ENCODE measurements around the gene ULK1.

ULK1 gene

DNA sequence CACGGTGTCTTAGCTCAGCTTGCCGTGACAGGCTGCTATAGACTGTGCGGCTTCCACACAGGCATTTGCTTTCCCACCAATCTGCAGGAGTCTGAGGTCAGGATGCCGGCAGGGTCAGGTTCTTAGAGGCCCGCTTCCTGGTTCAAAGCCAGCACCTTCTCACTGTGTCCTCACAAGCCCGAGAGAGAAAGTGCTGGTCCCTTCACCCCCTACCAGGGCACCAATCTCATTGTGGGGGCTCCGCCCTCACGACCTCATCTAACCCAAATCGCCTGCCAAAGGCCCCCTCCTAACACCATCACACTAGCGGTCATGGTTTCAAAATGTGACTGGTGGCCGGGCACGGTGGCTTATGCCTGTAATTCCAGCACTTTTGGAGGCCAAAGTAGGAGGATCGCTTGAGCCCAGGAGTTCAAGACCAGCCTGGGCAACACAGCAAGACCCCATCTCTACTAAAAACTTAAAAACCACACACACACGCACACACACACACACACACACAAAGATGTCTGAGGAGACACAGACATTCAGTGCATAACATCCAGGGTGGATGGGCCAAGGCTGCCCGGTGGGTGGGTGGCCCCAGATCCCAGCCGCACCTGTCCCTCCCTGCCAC lies 39.5 kb upstream of the ULK1 start:
- H2AFZ ChIP-seq (ENCODE audit: low read length) = no peak overlapping the region
- no peak overlapping the region for H2BK5ac ChIP-seq (ENCODE audit: low read length)
- no peak for DNase-seq (ENCODE audit: low spot score)
- peak overlapping the region; percentile 21 for H3K9ac ChIP-seq (ENCODE audit: low read depth, low read length, poor library complexity)
- WGBS, 2 donors (ENCODE audit: extremely low coverage in 2 of 2, insufficient read length in 2 of 2, insufficient replicate concordance in 1 of 2) = no CpG with 5 or more reads among the region's 16 CpGs
- no peak overlapping the region for H3K4ac ChIP-seq (ENCODE audit: low read length)
- no peak overlapping the region for H3K4me2 ChIP-seq (ENCODE audit: insufficient read depth, low read length, poor library complexity, severe bottlenecking)
- H3K14ac ChIP-seq (ENCODE audit: low read length) = peak overlapping the region; percentile 82
- no peak overlapping the region for H4K91ac ChIP-seq (ENCODE audit: low read depth, low read length, poor library complexity)
- H3K23ac ChIP-seq (ENCODE audit: low read depth, low read length, poor library complexity) = peak overlapping the region; percentile 85
- peaks cover 0 to 3% of the 10 kb centered on the region in 2 donors for H3K4me1 ChIP-seq (ENCODE audit: control insufficient read depth in 2 of 2, insufficient read depth in 1 of 2, low read depth in 1 of 2, low read length in 2 of 2)
- no peak overlapping the region for H2BK120ac ChIP-seq (ENCODE audit: low read depth, low read length)
- H3K27ac ChIP-seq (replicated peaks; ENCODE audit: low read length) = no peak overlapping the region
- H3K36me3 ChIP-seq (replicated peaks in 1 of 2; ENCODE audit: control insufficient read depth in 2 of 2, insufficient read depth in 2 of 2, low read length in 2 of 2) = peaks cover 0 to 4% of the 10 kb centered on the region in 2 donors
- no peaks in the 10 kb centered on the region for H3K79me1 ChIP-seq (ENCODE audit: low read depth, low read length)
- peak overlapping the region; percentile 94 for H2AK5ac ChIP-seq (ENCODE audit: low read depth, low read length)
- no peak overlapping the region for H3K4me3 ChIP-seq (ENCODE audit: low read length in 2 of 2)
- no peaks in the 10 kb centered on the region for H3K27me3 ChIP-seq (ENCODE audit: control insufficient read depth in 3 of 3, insufficient read depth in 3 of 3, low read depth in 1 of 3, low read length in 3 of 3)
- peak overlapping the region; percentile 46 for H2BK12ac ChIP-seq (ENCODE audit: low read length)
- H2BK15ac ChIP-seq (ENCODE audit: low read length) = no peak overlapping the region
- H4K8ac ChIP-seq (ENCODE audit: low read depth, low read length) = no peak overlapping the region
- peak overlapping the region; percentile 71 for H3K18ac ChIP-seq (ENCODE audit: low read length)
- H3K9me3 ChIP-seq (replicated peaks in 1 of 2; ENCODE audit: control insufficient read depth in 2 of 2, insufficient read depth in 1 of 2, low read depth in 1 of 2, low read length in 2 of 2) = no peaks in the 10 kb centered on the region

DNA sequence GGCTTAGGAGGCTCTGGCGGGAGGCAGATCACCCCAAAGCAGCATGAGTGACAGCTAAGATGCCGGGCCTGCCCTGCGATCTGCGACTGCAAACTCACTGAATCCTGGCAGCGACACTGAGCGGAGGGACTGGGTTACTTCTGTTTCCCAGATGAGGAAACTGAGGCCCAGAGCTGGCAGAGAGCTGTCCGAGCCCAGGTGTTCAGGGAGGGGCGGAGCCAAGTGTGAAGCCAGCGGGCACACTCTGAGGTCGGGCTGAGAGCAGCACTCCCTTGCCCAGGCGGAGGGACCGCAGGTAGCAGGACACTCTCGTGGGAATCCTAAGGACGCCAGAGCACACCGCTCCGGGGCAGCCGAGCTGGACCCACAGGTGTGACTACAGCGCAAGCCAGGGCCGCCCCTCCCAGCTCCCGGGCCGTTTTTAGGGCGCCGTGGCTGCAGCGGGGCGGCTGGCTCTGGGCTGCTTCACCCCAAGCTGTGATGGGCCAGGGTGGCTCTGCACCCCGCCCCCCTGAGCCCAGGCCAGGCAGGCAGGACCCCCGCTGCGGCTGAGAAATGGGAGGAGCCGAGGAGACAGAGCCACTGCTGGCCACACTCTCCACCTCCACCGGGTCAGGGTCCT lies 38.8 kb upstream of the ULK1 start:
- Histone ChIP-seq H4K8ac (ENCODE audit: low read depth, low read length) (no peak overlapping the region), H3K79me1 (ENCODE audit: low read depth, low read length) (no peaks in the 10 kb centered on the region), H2BK12ac (ENCODE audit: low read length) (peak overlapping the region; percentile 46), H3K27me3 (ENCODE audit: control insufficient read depth in 3 of 3, insufficient read depth in 3 of 3, low read depth in 1 of 3, low read length in 3 of 3) (no peaks in the 10 kb centered on the region), H2AK5ac (ENCODE audit: low read depth, low read length) (peak overlapping the region; percentile 94), H3K9me3 (replicated peaks in 1 of 2; ENCODE audit: control insufficient read depth in 2 of 2, insufficient read depth in 1 of 2, low read depth in 1 of 2, low read length in 2 of 2) (no peaks in the 10 kb centered on the region), H3K4ac (ENCODE audit: low read length) (no peak overlapping the region), H3K4me2 (ENCODE audit: insufficient read depth, low read length, poor library complexity, severe bottlenecking) (no peak overlapping the region), H2AFZ (ENCODE audit: low read length) (no peak overlapping the region), H3K14ac (ENCODE audit: low read length) (peak overlapping the region; percentile 82), H2BK5ac (ENCODE audit: low read length) (no peak overlapping the region), H3K9ac (ENCODE audit: low read depth, low read length, poor library complexity) (peak overlapping the region; percentile 21), H2BK15ac (ENCODE audit: low read length) (no peak overlapping the region), H3K4me1 (ENCODE audit: control insufficient read depth in 2 of 2, insufficient read depth in 1 of 2, low read depth in 1 of 2, low read length in 2 of 2) (peaks cover 1 to 7% of the 10 kb centered on the region in 2 donors), H3K27ac (replicated peaks; ENCODE audit: low read length) (no peak overlapping the region), H3K18ac (ENCODE audit: low read length) (peak overlapping the region; percentile 51), H3K36me3 (replicated peaks in 1 of 2; ENCODE audit: control insufficient read depth in 2 of 2, insufficient read depth in 2 of 2, low read length in 2 of 2) (peaks cover 0 to 2% of the 10 kb centered on the region in 2 donors), H3K23ac (ENCODE audit: low read depth, low read length, poor library complexity) (peak overlapping the region; percentile 85), H4K91ac (ENCODE audit: low read depth, low read length, poor library complexity) (no peak overlapping the region), H2BK120ac (ENCODE audit: low read depth, low read length) (peak overlapping the region; percentile 17), H3K4me3 (ENCODE audit: low read length in 2 of 2) (no peak overlapping the region)
- no peak for DNase-seq (ENCODE audit: low spot score)
- WGBS, 2 donors (ENCODE audit: extremely low coverage in 2 of 2, insufficient read length in 2 of 2, insufficient replicate concordance in 1 of 2) = no CpG with 5 or more reads among the region's 30 CpGs

DNA sequence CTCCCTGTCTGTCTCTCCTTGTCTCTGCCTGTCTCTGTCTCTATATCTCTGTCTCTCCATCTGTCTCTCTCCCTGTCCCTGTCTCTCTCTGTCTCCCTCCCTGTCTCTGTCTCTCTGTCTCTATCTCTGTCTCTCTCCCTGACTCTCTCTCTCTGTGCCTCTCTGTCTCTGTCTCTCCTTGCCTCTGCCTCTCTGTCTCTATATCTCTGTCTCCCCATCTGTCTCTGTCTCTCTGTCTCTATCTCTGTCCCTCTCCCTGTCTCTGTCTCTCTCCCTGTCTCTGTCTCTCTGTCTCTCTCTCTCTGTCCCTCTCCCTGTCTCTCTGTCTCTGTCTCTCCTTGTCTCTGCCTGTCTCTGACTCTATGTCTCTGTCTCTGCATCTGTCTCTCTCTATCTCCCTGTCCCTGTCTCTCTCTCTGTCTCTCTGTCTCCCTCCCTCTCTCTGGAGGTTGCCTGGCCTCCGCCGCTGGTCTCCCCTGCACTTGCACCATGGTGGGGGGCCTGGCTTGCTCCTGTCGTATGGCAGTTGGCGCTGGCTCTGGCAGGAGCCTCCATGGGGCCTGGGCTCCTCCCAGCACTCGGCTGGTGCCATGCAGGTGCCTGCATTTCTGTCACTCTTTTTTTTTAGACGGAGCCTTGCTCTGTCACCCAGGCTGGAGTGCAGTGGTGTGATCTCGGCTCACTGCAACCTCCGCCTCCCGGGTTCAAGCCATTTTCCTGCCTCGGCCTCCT lies 37.9 kb upstream of the ULK1 start:
- Histone ChIP-seq H3K9ac (ENCODE audit: low read depth, low read length, poor library complexity) (peak overlapping the region; percentile 18), H3K18ac (ENCODE audit: low read length) (peak overlapping the region; percentile 88), H3K4me3 (ENCODE audit: low read length in 2 of 2) (no peak overlapping the region), H3K14ac (ENCODE audit: low read length) (no peak overlapping the region), H2BK15ac (ENCODE audit: low read length) (no peak overlapping the region), H2BK12ac (ENCODE audit: low read length) (peak overlapping the region; percentile 69), H3K9me3 (replicated peaks in 1 of 2; ENCODE audit: control insufficient read depth in 2 of 2, insufficient read depth in 1 of 2, low read depth in 1 of 2, low read length in 2 of 2) (no peaks in the 10 kb centered on the region), H4K8ac (ENCODE audit: low read depth, low read length) (no peak overlapping the region), H4K91ac (ENCODE audit: low read depth, low read length, poor library complexity) (no peak overlapping the region), H3K27ac (replicated peaks; ENCODE audit: low read length) (no peak overlapping the region), H2BK5ac (ENCODE audit: low read length) (no peak overlapping the region), H3K4me2 (ENCODE audit: insufficient read depth, low read length, poor library complexity, severe bottlenecking) (no peak overlapping the region), H3K27me3 (ENCODE audit: control insufficient read depth in 3 of 3, insufficient read depth in 3 of 3, low read depth in 1 of 3, low read length in 3 of 3) (no peaks in the 10 kb centered on the region), H3K4me1 (ENCODE audit: control insufficient read depth in 2 of 2, insufficient read depth in 1 of 2, low read depth in 1 of 2, low read length in 2 of 2) (peaks cover 6 to 12% of the 10 kb centered on the region in 2 donors), H2AK5ac (ENCODE audit: low read depth, low read length) (no peak overlapping the region), H3K4ac (ENCODE audit: low read length) (no peak overlapping the region), H2AFZ (ENCODE audit: low read length) (no peak overlapping the region), H3K23ac (ENCODE audit: low read depth, low read length, poor library complexity) (no peak overlapping the region), H2BK120ac (ENCODE audit: low read depth, low read length) (no peak overlapping the region), H3K36me3 (replicated peaks in 1 of 2; ENCODE audit: control insufficient read depth in 2 of 2, insufficient read depth in 2 of 2, low read length in 2 of 2) (no peaks in the 10 kb centered on the region), H3K79me1 (ENCODE audit: low read depth, low read length) (no peaks in the 10 kb centered on the region)
- no CpG with 5 or more reads among the region's 10 CpGs for WGBS, 2 donors (ENCODE audit: extremely low coverage in 2 of 2, insufficient read length in 2 of 2, insufficient replicate concordance in 1 of 2)
- no peak for DNase-seq (ENCODE audit: low spot score)
